Vagina (tissue), 2 donors: Measurements from ENCODE around the gene ANKS1B.

Experiments
- CTCF ChIP-seq, 3 experiments: fragments of 450-650 bp in 2 of 3; fragments of 200-600 bp in 1 of 3; sonication (generic) in 1 of 3; IDR thresholded peaks; one replicate each; pipeline ENCODE4 v1.5.1; 2017 to 2019; ENCODE audit warnings: antibody characterized with exemption in 3 of 3, mild to moderate bottlenecking in 2 of 3, moderate library complexity in 2 of 3
- POLR2A ChIP-seq, 2 donors: fragments of 450-650 bp; IDR thresholded peaks; one replicate each; pipeline ENCODE4 v1.6.1; 2017; ENCODE audit warnings: antibody characterized with exemption in 2 of 2, mild to moderate bottlenecking in 2 of 2, moderate library complexity in 2 of 2
- POLR2AphosphoS5 ChIP-seq, 2 donors: sonication (generic); formaldehyde crosslinking; IDR thresholded peaks; one replicate each; pipeline ENCODE4 v1.9.0; 2017; ENCODE audit warnings: antibody characterized with exemption in 2 of 2, mild to moderate bottlenecking in 2 of 2, low read depth in 1 of 2; ENCODE audit not compliant: insufficient read depth in 1 of 2

GRCh38 chr12:99618657-99619056 lies 366.1 kb downstream of the ANKS1B start:
- TF ChIP-seq CTCF (IDR thresholded peaks at IDR 0.05): no peak
- no peak for TF ChIP-seq POLR2A (IDR thresholded peaks at IDR 0.05)
- no peak for TF ChIP-seq POLR2AphosphoS5 (IDR thresholded peaks at IDR 0.05; ENCODE audit: insufficient read depth in 1 of 2, low read depth in 1 of 2)
